GM19463 (cell line): ENCODE measurements around the gene MACROD2.

Source experiments
- ATAC-seq: cut with Tn5 transposase; IDR thresholded peaks from one replicate; pipeline ENCODE4 v1.9.1; 2021; ENCODE audit warnings: mild to moderate bottlenecking, moderate library complexity; ENCODE audit not compliant: unreplicated experiment

MACROD2 gene

GRCh38 chr20:15061955-15062354, 1066.6 kb downstream of the MACROD2 start:
- ATAC-seq = no peak

DNA sequence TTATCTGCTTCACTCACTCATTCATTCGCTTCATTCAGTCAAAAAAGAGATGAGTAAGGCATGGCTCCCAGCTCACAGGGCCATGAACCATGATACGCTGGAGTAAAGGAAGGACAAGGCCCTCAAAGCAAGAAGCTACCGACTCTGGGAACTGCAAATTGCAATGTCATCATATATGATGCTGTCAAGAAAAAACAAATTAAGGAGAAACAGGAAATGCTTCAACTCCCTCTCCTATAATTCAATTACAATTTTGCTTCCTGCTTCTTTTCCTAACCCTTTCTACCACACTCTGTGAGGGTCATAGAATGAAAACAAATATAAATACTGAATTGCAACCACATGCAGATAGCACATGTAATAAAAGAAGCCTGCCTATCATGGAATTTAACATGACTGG, 1067.8 kb downstream of the MACROD2 start:
- ATAC-seq = no peak

- ATAC-seq = no peak
Measured at GRCh38 chr20:15064741-15065140, 1069.4 kb downstream of the MACROD2 start.

GRCh38 chr20:15065794-15066193, 1070.5 kb downstream of the MACROD2 start:
- ATAC-seq = no peak

GRCh38 chr20:15068486-15068885, 1073.2 kb downstream of the MACROD2 start:
- ATAC-seq = no peak

DNA sequence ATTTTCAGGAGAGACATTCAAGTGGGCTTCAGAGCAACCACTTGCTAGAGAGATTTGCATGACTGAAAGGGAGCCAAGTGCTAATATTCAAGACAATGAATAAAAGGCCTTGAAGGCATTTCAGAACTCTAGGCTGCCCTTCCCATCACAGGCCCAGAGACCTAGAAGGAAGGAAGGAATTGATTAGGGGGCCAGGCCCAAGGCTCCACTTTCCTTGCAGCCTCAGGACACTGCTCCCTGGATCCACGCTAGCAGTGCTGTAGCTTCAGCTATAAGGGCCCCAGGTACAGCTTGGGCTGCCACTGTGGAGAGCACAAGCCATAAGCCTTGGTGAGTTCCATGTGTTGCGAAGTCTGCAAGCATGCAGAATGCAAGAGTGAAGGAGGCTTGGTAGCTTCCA, 1074.0 kb downstream of the MACROD2 start:
- no peak for ATAC-seq

DNA sequence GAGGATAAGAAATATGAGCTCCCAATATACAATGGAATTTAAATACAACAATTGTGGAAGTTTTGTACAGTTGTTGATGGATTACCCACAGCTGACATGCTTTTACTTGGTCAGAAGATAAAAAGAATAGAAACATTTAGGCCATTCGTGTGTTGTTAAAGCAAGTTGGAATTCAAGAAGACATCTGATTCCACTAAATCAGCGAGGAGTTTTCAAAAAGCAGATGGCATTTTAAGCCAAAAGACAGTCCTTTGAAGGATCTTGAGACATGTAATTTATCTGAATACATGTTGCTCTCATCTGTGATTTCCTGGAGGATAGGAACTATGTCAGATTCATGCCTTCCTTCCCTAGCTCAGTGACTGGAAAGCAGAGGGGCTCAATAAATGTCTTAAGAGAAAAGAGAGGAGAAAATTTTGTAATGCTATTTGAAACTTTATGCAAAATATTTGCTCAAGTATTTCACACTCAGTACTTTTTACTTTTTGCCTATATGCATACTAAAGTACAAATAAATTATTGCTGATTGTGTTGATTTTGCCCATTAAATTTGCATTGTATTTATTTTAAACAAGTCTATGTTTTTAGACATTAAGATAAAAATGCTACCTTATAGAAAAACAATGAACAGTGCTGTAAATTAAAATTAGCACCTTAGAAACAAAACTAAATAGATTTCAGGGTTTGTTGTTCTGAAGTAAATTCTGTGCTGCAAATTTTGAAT, 1075.9 kb downstream of the MACROD2 start:
- ATAC-seq = no peak

DNA sequence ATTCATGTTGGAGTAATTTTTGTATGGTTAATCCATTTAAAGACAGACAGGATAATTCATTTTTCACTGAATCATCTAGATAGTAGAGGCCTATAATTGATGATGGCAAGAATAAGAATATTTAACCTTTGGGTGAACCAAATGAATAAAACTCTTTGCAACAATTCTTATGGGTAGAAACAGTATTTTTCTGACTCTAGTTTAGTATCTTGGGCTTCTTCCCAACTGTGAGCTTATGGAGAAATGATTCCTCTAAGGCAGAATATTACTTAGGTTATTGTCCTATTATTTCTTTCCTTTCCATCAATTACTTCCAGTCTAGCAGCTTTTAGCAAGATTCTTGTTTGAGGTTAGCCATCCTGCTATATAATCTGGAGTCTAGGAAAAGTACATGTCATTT, 1077.0 kb downstream of the MACROD2 start:
- no peak for ATAC-seq

DNA sequence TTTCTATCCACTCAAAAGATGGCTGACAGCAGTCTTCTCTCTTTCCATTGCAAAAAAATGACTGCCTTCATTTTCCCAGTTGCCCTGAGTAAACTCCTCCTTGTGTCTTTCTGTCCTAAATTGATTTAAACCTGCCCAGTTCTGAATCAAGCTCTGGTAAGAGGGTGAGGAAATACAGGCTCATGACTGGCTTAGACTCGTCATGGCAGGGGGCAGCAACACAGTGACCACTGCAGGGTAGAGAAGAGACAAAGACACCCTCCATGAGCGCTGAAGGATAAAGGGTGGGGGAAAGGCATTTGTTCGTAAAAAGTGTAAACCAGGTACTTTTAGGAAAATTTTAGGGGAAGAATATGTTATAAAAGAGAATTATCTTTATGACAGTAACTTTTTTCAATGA, 1080.3 kb downstream of the MACROD2 start:
- ATAC-seq = no peak

GRCh38 chr20:15076785-15077184, 1081.5 kb downstream of the MACROD2 start:
- ATAC-seq = no peak

DNA sequence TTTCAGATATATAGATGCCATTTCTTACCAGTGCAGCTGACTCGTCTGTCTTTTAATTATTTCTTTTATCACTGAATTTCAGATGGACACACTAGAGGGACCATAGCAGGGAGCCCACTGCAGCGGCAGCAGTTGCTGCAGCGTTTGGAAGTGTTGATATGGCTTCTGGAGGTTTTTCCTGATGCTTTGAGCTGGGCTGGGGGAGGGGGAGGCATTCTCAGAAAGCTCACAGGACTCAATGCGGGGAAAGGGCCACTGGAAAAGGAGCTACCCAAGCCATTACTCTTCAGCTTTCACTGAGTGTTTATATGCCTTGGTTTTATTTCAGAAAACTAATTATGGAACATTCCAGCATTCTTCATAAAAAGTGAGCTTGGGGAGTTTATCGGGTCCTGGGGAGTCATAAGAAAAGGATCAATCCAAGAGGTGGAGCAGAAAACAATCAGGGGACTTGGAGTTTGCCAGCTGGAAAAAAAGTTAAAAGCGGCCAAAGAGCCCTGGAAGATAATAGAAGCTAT, 1082.5 kb downstream of the MACROD2 start:
- no peak for ATAC-seq

- ATAC-seq = no peak
Measured at GRCh38 chr20:15079594-15080340, 1084.5 kb downstream of the MACROD2 start.

DNA sequence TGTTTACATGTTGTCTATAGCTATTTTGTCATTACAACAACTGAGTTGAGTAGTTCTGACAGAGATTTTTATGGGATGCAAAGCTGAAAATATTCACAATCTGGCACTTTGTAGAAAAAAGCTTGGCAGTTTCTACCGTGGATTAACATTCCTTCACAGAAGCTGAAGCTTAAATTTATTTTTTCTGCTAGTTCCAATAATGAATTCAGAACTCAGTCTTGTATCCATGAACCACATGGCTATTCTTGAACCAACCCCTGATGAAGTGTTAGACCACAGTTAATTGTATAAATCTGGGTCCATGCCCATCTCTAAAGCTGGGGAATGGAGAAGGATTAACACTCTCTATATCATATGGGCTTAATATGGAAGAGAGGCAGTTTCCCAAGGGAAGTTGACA, 1085.9 kb downstream of the MACROD2 start:
- no peak for ATAC-seq

DNA sequence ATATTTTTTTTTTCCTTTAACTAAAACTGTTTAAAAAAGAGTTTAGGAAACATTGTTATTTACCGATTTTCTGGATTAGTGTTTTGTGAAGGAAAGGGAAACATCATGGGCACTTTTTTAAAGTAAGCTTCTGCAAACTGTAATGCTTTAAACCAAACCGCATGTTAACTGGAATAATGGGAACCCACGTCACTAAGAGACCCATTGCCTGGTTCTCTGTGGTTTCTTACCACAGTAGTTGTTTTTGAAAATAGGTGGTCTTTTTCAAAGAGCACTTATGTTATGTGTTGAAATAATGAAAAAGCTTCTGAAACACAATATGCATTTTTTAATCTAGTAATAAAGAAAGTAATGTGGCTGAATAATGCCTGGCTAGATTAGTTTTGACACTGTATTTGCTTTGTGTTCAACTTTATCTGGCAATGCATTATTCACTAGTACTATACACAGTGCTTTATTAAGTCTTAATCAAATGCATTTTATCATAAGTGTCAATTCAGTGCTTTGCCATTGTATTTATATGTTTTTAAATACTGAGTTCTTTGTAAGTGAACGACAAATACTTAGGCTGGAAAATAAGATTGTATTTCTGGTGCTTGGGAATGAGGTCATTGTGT, 1096.2 kb downstream of the MACROD2 start:
- no peak for ATAC-seq

GRCh38 chr20:15098351-15098750, 1103.0 kb downstream of the MACROD2 start:
- no peak for ATAC-seq

DNA sequence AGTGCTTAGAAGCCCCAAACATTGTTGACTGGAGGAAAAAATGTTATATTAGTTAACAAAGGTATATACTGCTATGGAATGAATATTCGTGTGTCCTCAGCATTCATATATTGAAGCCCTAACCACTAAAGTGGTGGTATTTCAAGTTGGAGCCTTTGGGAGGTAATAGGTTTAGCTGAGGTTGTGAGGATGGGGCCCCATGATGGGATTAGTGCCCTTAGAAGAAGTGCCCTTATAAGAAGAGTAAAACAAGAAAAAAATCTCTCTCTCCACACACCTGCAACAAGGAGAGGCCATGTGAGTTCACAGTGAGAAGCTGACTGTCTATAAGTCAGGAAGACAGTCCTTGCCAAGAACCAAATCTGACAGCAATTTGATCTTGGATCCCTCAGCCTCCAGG, 1103.8 kb downstream of the MACROD2 start:
- no peak for ATAC-seq

DNA sequence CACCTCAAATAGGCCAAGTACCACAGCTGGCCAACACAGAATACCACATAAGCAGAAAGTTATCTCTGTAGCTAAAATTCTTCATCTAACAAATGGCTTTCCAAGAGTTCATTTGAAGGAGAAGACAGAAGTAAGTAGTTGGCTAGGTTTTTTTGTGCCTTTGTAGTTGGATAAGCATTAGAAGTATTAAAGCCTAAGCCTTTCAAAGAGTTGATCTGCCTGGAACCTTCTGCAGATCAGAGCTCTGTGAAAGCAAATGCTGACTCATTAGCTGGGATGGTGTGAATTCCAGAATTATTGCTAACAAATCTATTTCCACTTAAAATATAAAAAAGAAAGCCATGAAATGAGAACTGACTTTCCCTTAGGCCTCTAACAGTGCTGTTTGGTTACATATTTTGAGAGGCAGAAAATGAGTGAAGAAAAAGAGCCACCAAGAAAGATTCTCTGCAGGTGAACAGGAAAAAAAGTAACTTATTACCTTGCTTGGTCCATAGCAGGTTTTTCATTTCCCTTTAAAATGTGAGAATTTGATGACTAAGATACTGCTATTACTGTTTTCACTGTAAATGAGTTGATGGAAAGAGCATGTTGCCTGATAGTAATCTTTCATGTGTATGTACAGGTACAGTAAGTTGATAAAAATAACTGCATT, 1105.3 kb downstream of the MACROD2 start:
- no peak for ATAC-seq

GRCh38 chr20:15107931-15108330, 1112.6 kb downstream of the MACROD2 start:
- ATAC-seq = no peak

DNA sequence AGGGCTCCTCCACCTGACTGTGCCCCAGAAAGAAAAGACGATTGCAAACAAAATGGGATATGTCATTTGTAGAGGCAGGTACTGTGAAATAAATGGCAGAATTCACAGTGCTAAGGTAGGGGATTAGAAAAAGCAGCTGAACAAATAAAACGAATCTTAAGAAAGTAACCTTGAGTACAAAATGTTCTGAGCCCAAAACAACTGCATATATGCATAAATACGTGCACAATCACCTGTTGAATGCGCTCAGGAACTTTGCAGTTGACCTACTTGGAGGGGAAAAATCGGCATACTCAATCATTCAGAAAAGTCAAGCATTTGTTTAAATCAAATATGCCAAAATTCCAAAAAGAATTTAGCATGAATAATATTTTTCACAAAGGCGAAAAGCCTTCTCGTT, 1114.2 kb downstream of the MACROD2 start:
- ATAC-seq = no peak

DNA sequence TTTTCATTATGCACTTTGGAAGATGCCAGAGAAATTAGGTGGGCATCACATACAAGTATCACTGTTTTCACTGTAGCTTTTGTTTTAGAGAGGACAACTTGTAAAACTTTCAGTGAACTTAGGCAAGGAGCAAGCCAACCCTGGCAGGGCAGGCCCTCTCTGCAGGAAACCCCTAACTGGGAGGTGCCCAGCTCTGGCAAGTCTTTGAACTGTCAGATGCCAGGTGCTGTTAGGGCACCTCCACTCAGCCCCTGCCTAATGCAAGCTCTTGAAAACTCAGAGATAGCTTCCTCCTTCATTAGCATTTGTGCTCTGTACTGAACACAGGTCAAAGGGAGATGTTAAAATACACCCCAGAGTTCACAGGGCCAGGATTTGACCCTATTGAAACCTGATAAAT, 1116.3 kb downstream of the MACROD2 start:
- no peak for ATAC-seq

DNA sequence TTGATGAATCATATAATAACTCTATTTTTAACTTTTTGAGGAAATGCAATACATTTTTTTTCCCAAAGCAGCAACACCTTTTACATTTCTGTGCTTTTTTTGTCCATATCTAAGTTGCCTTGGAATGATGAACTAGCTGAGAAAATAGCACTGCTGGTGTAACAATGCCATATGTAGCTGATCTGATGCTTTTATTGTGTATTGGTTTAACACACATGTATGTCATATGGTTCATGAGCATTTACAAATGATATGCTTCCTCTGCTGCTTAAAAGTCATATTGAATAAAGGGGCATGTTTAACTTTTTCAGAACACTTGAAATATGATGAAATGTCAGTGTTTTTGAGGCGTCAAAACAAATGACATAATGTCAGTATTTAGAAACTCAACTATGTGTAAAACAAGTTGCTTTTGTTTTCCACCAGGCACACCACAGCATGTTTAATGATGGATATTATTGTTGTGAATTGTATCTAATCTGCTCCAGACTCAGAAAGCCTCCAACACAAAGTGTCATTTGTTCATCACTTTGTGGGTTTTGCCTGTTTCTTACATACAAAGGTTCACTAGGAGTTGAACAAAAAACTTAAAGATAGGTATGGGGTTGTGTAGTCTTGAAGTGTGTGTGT, 1117.9 kb downstream of the MACROD2 start:
- ATAC-seq = no peak
